ENCODE measurements around the gene ACYP2. TPM values are rescaled to one million over a fixed set of nuclear protein-coding genes. Genes with fewer than 3 reads are reported as not detected.
"Not testable (repeated sequence)": the region's sequence is repeated elsewhere in the genome, so short reads cannot be mapped to it uniquely, and the experiment has no call there.

ACYP2 gene
- total RNA-seq, 1 donor from 2014 or later: 86.1 TPM

DNA sequence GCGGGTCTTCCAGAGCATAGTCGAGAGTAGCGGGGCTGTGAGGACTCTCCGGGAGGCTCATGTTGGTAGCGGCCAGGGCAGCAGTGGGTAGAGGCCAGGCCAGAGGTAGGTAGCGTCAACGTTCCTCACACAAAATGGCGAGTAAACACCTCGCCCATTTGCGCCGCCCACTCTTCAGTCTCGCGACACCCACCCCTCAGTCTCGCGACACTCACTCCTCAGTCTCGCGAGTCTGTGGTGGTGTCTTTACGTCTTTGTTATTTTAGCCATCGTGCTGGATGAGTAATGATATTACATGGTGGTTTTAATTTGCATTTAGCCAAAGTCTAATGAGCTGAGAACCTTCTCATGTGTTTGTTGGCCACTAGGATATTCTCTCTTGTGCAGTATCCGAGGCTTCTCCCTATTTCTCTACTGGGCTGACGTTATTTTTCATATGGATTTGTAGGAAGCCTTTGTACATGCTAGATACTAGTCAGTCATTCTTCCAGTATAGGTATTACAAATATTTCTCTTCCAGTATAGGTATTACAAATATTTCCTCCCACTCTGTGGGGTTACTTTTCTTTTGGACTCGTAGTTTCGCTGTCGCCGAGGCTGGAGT is 140.8 kb downstream of the ACYP2 start, which contains the start of gene TSPYL6:
TSS of gene TSPYL6 (minus strand) at position 139 of the 604 bp plus-strand sequence. CDS start at position 61, 78 bp downstream.
- intact Hi-C loops (cut with DNase I): no loop called here
- no peak for DNase-seq (ENCODE audit: low spot score)

GRCh38 chr2:54258166-54258565 is 142.8 kb downstream of the ACYP2 start:
- DNase-seq (ENCODE audit: low spot score): no peak
- intact Hi-C loops (cut with DNase I): no loop called here

DNA sequence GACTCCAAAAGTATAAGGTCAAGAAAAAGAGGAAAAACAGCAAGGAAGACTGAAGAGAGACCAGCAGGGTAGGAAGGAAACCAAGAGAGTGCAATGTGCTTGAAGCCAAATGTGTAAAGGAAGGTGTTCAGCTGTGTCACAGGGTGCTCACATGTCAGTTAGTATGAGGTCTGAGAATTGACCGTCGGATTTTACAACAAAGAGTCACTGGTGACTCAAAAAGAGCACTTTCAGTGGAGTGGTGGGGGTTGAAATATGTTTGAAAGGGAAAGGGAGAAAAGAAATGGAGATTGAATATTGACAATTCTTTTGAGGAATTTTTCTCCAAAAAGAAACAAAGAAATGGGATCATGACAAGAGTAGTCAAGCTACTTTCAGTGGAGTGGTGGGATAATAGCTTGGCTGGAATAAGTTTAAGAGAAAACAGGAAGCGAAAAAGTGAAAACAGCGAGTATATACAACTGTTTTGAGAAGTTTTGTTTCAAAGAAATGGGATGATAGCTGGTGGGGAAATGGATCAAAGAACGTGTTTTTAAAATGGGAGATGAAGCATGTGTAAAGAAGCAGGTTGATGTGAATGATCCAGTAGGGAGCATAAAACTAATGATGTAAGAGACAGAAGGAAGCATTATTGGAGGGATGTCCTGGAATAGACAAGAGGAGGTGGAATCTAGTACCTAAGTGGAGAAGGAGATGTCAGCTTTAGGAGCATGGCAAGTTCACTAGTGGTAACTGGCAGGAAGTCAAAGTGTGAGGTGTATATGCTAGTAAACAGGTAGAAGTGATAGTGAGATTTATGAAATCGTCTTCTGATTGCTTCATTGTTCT is 144.2 kb downstream of the ACYP2 start:
- intact Hi-C loops (cut with DNase I): no loop called here
- no peak for DNase-seq (ENCODE audit: low spot score)

DNA sequence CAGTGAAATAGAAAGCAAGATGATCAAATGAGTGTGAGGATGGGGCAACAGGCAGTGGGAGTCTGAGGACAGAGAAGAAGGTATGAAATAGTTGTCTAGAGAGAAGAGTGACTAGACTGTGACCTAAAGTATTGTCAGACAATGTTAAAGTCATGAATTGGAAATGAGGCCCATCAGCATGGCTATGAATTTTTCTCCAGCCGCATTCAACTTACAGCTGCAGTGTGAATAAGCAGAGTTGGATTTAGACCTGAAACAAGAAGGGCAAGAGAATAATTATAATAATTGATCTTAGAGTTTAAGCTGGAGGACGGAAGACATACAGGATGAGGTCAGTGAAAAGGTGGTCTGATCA is 144.8 kb downstream of the ACYP2 start:
- DNase-seq (ENCODE audit: low spot score): no peak
- intact Hi-C loops (cut with DNase I): no loop called here

DNA sequence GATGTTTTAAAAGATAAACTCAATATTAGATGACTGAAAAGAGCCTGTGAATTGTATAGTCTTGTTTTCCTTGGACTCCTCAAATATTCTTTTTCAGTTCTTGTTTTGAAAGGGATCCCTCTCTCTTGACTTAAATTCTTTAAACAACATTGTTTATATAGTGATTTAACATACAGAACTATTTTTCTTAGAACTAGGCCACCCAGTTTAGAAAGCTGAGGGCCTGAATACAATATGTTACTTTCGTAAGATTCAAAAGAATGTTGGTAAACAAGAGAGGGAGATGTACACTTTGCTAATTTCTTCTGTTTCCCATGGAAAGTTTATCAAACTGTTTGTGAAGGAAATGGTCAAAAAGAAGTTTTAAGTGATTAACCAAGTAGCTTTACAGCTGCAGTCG is 146.1 kb downstream of the ACYP2 start:
- intact Hi-C loops (cut with DNase I): no loop called here
- DNase-seq (ENCODE audit: low spot score): no peak

GRCh38 chr2:54262015-54262765 is 146.8 kb downstream of the ACYP2 start:
- no peak for DNase-seq (ENCODE audit: low spot score)
- intact Hi-C loops (cut with DNase I): no loop called here

- DNase-seq (ENCODE audit: low spot score); intact Hi-C loops (cut with DNase I): not testable (repeated sequence)
Measured at GRCh38 chr2:54265081-54265480, 149.7 kb downstream of the ACYP2 start.

DNA sequence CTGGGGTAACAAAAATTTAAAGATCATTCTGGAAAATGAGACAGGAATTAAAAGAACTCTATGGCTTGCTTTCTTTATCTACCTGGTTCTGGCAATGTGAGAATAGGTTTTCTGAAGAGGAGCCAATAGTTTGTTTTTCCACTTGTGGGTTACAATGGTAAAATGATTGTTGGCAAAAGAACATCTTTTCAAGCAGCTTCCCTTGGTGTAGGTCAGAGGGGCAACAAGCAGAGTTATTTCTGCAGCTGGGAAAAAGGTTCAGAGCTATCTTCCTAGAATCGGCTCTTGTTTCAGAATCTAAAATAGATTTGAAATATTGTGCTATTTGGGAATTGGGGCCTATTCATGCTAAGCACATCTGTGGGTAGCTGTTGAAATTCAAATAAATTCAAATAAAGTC is 152.2 kb downstream of the ACYP2 start:
- no peak for DNase-seq (ENCODE audit: low spot score)

GRCh38 chr2:54271189-54271588 is 155.8 kb downstream of the ACYP2 start:
- no peak for DNase-seq (ENCODE audit: low spot score)
- intact Hi-C loops (cut with DNase I): no loop called here

More for the DNA sequence above, 152.2 kb downstream of the ACYP2 start:
- intact Hi-C loops (cut with DNase I): no loop called here

GRCh38 chr2:54271843-54272627 is 156.6 kb downstream of the ACYP2 start:
- intact Hi-C loops (cut with DNase I): no loop called here
- DNase-seq (ENCODE audit: low spot score): no peak

GRCh38 chr2:54274781-54275242 is 159.4 kb downstream of the ACYP2 start:
- DNase-seq (ENCODE audit: low spot score): no peak
- intact Hi-C loops (cut with DNase I): no loop called here

DNA sequence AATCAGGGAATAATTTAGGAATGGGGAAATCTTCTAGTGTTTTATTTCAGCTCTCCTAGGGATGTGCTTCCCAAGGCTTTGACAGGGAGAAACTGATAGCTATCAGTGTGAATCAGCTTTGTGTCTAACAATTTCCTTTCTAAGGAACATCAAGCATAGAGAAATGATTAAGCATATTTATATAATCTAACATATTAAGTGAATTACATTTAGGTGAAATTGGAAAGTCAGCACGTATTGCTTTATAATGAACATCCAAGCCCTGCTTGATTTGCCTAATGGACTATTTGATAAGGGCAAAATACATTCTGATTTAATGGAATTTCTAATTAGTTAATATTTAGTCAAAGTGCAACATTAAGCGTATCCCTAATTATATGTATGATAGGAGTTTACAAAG is 160.1 kb downstream of the ACYP2 start:
- DNase-seq (ENCODE audit: low spot score): no peak
- intact Hi-C loops (cut with DNase I): no loop called here

GRCh38 chr2:54279385-54279784 is 164.0 kb downstream of the ACYP2 start:
- intact Hi-C loops (cut with DNase I): no loop called here
- no peak for DNase-seq (ENCODE audit: low spot score)

- no peak for DNase-seq (ENCODE audit: low spot score)
- intact Hi-C loops (cut with DNase I): no loop called here
Measured at GRCh38 chr2:54284826-54285225, 169.4 kb downstream of the ACYP2 start.

DNA sequence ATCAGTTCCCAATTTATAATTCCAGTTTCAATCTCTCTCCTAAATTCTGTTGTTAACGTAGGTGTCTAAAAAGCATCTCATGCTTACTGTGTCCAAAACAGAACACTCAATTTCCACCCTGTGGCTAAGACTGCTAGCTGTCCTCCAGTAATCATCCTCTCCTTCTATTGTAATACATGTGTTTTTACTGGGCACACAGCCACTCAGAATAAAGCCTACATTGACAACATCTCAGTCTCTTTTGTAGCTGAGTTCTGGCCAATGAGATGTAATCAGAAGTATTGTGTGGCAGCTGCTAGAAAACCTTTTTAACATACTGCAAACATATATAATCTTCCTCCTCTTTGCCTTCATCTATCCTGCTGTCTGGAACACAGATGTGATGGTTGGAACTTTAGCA is 170.0 kb downstream of the ACYP2 start:
- intact Hi-C loops (cut with DNase I): no loop called here
- DNase-seq (ENCODE audit: low spot score): no peak

DNA sequence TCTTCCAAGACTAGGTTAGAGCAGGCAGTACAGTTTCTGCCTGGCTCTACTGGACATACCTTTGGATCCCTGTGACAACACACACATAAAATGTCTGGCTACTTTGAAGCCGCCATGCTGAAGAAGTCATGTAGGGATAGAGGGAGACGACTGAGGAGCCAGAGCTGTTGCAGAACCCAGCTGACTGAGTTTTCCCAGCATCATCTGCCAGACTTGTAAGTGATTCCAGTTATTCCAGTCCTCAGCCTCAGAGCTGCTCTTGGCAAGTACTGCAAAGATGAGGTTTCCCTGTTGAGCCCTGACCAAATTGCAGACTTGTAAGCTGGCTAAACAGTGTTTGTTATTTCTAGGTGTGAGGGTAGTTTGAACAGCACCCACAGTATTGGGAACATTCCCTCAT is 172.1 kb downstream of the ACYP2 start:
- DNase-seq (ENCODE audit: low spot score): no peak
- intact Hi-C loops (cut with DNase I): no loop called here

DNA sequence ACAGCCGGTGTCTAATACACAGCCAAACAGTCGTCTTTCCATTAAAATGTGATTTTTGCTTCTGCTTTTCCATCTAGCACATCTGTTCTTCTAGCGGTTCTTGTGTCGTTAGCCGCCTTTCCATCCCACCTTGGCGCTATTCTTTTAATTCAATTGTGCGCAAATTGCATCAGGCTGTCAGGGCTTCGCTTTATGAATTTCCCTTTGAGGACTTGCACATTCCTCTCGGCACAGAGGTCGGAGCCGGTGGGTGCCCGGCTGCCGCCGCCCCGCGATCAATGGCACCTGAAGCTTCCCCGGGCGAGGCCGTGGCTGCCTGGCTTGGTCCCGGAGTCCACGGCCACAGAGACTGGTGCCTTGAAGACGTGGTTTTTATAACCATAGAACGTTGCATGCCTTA is 174.5 kb downstream of the ACYP2 start:
- DNase-seq (ENCODE audit: low spot score): no peak

GRCh38 chr2:54290356-54291025 is 175.1 kb downstream of the ACYP2 start:
- no peak for DNase-seq (ENCODE audit: low spot score)

More for the DNA sequence above, 174.5 kb downstream of the ACYP2 start:
- intact Hi-C loops (cut with DNase I): no loop called here

DNA sequence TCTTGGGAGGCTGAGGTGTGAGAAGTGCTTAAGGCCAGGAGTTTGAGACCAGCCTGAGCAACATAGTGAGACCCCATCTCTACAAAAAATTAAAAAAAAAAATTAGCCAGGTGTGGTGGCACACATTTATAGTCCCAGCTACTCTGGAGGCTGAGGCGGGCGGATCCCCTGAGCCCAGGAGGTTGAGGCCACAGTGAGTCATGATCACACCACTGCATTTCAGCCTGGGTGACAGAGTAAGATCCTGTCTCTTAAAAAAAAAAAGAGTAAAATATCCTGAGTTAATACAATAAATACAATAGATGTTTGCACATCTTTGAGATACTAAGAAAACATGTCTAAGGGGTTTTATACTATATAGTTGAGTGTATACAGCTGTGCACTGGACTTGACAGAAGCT is 179.2 kb downstream of the ACYP2 start:
- intact Hi-C loops (cut with DNase I); DNase-seq (ENCODE audit: low spot score): not testable (repeated sequence)

More at GRCh38 chr2:54290356-54291025, 175.1 kb downstream of the ACYP2 start:
- intact Hi-C loops (cut with DNase I): no loop called here

All from cardiac septum (tissue), 1 donor.